ENCODE results near the gene PTPRN. TPM values are rescaled to one million over a fixed set of nuclear protein-coding genes. Genes with fewer than 3 reads are reported as not detected.
A peak's percentile ranks its signal among the peaks of the same experiment; 100 is the strongest.

PTPRN gene
- total and polyA plus RNA-seq, 9 of the 15 experiments (the other 6 are each of a cell fraction or from before 2014, with no cell fraction given) = 0.15 to 2.4 (median 0.43) TPM; not detected in 1

DNA sequence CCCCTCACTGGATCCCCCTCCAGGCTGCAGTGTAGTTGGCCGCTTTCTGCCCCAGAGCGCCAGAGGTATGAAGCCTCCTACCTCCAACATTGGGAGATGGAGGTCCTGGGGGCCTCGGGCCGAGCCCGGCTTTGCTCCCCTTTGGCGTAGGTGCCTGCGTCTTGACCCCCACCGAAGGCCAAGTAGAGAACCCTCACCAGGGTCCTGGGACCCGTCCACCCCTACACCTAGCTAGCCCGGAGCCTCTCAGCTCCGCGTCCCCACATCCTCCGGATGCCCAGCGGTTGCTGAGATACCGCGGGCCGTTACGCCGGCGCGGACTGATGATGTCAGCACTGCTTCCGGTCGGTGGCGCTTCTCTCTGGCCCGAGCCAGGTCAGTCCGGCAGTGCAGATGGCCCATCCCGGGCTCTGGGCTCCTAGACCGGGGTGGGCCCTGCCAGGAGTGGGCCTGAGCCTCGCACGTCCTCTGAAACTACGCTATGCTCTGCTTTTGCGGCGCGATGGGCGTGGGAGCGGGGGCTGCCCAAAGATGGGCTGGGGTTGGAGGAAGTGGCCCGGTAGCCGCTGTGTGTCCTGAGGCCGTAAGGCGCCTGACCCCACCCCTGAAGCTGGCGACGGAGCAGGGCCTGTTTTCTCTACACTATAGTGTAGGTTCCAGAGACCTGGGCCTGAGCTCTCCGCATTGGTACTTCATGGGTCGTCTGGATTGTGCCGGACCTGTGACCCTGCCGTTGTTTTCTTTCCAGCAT is 63.9 kb downstream of the PTPRN start, which contains the start of the genes GLB1L and STK16 (continued):
- TF ChIP-seq, protein P1, sequence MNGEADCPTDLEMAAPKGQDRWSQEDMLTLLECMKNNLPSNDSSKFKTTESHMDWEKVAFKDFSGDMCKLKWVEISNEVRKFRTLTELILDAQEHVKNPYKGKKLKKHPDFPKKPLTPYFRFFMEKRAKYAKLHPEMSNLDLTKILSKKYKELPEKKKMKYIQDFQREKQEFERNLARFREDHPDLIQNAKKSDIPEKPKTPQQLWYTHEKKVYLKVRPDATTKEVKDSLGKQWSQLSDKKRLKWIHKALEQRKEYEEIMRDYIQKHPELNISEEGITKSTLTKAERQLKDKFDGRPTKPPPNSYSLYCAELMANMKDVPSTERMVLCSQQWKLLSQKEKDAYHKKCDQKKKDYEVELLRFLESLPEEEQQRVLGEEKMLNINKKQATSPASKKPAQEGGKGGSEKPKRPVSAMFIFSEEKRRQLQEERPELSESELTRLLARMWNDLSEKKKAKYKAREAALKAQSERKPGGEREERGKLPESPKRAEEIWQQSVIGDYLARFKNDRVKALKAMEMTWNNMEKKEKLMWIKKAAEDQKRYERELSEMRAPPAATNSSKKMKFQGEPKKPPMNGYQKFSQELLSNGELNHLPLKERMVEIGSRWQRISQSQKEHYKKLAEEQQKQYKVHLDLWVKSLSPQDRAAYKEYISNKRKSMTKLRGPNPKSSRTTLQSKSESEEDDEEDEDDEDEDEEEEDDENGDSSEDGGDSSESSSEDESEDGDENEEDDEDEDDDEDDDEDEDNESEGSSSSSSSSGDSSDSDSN (IDR thresholded peaks at IDR 0.05; ENCODE audit: borderline replicate concordance in 1 of 2, low read depth in 2 of 2, low read length in 2 of 2) = no peak
- TF ChIP-seq RBFOX2 (IDR thresholded peaks at IDR 0.05; ENCODE audit: low read depth, low read length) = peak; percentile 97
- TF ChIP-seq KDM5B (IDR thresholded peaks at IDR 0.05; ENCODE audit: insufficient replicate concordance, low read depth, low read length) = peak; percentile 90
- no peak for TF ChIP-seq CBX8 (IDR thresholded peaks at IDR 0.05; ENCODE audit: borderline replicate concordance, extremely low read depth, low read depth, low read length, poor library complexity, severe bottlenecking)
- TF ChIP-seq KLF16 (IDR thresholded peaks at IDR 0.05) = peak; percentile 83
- TF ChIP-seq RBM22 (IDR thresholded peaks at IDR 0.05; ENCODE audit: low read depth, low read length, poor library complexity, severe bottlenecking) = peak; percentile 77
- peak; percentile 40; the same call in 1 of the 2 replicates for TF ChIP-seq NFIC (IDR thresholded peaks at IDR 0.05)
- 0 out of 4 replicates have a peak, but pooled peaks of 1 of the 2 experiments have one; percentile 24 for TF ChIP-seq TBL1XR1 (IDR thresholded peaks at IDR 0.05; ENCODE audit: low read length in 2 of 2)
- TF ChIP-seq, protein P2, sequence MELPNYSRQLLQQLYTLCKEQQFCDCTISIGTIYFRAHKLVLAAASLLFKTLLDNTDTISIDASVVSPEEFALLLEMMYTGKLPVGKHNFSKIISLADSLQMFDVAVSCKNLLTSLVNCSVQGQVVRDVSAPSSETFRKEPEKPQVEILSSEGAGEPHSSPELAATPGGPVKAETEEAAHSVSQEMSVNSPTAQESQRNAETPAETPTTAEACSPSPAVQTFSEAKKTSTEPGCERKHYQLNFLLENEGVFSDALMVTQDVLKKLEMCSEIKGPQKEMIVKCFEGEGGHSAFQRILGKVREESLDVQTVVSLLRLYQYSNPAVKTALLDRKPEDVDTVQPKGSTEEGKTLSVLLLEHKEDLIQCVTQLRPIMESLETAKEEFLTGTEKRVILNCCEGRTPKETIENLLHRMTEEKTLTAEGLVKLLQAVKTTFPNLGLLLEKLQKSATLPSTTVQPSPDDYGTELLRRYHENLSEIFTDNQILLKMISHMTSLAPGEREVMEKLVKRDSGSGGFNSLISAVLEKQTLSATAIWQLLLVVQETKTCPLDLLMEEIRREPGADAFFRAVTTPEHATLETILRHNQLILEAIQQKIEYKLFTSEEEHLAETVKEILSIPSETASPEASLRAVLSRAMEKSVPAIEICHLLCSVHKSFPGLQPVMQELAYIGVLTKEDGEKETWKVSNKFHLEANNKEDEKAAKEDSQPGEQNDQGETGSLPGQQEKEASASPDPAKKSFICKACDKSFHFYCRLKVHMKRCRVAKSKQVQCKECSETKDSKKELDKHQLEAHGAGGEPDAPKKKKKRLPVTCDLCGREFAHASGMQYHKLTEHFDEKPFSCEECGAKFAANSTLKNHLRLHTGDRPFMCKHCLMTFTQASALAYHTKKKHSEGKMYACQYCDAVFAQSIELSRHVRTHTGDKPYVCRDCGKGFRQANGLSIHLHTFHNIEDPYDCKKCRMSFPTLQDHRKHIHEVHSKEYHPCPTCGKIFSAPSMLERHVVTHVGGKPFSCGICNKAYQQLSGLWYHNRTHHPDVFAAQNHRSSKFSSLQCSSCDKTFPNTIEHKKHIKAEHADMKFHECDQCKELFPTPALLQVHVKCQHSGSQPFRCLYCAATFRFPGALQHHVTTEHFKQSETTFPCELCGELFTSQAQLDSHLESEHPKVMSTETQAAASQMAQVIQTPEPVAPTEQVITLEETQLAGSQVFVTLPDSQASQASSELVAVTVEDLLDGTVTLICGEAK (IDR thresholded peaks at IDR 0.05) = peak; percentile 90
- TF ChIP-seq, protein P2 (CRISPR knock-in tag; IDR thresholded peaks at IDR 0.05) = no peak
- peak; percentile 93 for TF ChIP-seq CREB1 (IDR thresholded peaks at IDR 0.05)
- TF ChIP-seq CREB1 (CRISPR knock-in tag; IDR thresholded peaks at IDR 0.05) = peak; percentile 98
- TF ChIP-seq, protein P3, sequence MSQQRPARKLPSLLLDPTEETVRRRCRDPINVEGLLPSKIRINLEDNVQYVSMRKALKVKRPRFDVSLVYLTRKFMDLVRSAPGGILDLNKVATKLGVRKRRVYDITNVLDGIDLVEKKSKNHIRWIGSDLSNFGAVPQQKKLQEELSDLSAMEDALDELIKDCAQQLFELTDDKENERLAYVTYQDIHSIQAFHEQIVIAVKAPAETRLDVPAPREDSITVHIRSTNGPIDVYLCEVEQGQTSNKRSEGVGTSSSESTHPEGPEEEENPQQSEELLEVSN (IDR thresholded peaks at IDR 0.05; ENCODE audit: borderline replicate concordance in 1 of 2, extremely low read depth in 1 of 2, insufficient read depth in 1 of 2, insufficient read length in 1 of 2, low read depth in 1 of 2, low read length in 1 of 2, poor library complexity in 1 of 2, severe bottlenecking in 1 of 2) = peak in 1 of 2 experiments; percentile 42
